HG03575 (cell line): Measurements from ENCODE around the gene LIPE.
"Not testable (repeated sequence)": the region's sequence is repeated elsewhere in the genome, so short reads cannot be mapped to it uniquely, and the experiment has no call there.

Experiments used
- ATAC-seq: cut with Tn5 transposase; IDR thresholded peaks from one replicate; pipeline ENCODE4 v1.9.1; 2021; ENCODE audit not compliant: unreplicated experiment, insufficient number of reproducible peaks, low FRiP score; ENCODE audit errors: extremely low read depth

LIPE gene

DNA sequence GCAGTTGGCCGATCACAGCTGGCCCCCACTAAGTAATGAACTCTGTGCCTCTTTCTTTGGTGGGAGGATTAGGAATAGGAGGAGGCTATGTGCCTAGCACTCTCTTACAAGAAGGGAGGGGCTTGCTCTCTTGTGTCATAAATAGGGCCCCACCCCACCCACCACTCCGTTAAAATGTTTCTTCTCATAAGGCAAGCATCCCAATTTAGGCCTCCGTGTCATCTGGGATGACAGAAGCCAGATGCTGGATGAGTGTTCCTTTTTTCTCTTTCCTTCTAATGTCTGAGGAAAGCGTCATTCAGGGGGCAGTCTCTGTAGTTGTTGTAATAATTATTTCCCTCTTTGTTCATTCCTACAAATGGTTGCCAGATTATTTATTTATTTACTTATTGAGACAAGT is at the start of gene LIPE:
TSS of gene LIPE (minus strand) at position 76 of the 400 bp plus-strand sequence. CDS start 239 bp downstream, outside the sequence.
- ATAC-seq = no peak

DNA sequence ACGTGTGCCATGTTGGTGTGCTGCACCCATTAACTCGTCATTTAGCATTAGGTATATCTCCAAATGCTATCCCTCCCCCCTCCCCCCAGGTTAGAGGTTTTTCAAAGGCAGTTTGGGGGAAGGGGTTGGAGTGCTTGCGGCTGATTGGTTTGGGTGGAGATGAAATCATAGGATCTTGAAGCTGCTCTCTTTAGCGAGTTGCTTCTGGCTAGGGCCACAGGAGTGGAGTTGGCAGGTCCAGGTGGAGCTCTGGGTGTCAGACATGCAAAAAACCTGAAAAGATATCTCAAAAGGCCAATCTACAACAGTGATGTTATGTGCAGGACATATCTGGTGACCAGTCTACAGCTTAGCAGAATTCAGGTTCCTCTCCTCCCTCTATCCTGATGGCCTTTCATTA is 48.2 kb upstream of the LIPE start:
- ATAC-seq = no peak

- ATAC-seq = no peak
Observed at GRCh38 chr19:42474743-42475142, 47.6 kb upstream of the LIPE start.

DNA sequence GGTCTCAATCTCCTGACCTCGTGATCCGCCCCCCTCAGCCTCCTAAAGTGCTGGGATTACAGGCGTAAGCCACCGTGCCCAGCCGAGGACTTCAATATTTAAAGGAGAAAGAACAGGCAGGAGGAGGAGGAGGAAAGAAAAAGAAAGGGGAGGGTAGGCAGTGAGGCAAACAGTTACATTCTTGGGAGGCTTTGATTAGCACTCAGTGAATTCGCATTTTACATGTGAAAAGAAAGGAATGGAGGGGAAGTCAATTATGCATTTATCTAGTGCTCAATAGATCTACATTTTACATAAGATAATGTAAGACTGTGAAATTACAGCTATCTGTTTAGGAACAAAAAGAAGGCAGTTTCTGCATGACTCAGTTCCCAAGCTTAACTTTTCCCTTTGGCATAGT is 46.5 kb upstream of the LIPE start:
- no peak for ATAC-seq

GRCh38 chr19:42472402-42473147 is 45.4 kb upstream of the LIPE start:
- no peak for ATAC-seq

DNA sequence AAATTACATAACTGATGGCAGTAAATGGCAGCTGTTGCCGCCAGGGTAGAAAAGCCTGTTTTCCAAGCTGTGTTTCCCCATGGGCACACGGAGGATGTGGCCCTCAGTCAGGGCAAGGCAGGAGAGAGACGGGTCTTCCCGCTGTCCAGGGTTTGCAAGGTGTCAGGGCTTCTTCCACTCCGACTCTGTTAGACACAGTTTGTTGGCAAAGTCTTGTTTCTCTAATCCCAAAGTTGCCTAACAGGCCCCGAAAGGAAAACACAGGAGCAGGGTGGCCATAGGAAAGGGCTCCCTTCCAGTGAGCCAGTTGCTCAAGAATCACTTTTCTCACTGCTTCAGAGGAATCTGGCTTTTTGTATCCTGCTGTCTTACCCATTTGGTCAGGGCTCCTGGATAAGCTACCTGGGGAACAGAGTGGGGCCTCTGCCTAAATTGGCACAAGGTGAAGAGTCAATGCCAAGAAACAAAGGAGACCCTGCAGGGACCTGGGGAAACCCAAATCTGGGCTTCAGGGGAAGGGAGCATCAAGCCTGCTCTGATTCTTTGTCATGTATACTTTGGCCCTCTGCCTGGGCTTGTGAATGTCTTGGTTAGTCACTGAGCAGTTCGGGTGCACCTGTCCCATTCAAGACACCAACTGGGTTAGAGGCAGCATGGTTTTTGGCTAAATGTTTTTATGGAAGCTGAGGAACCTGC is 44.5 kb upstream of the LIPE start:
- ATAC-seq = no peak

DNA sequence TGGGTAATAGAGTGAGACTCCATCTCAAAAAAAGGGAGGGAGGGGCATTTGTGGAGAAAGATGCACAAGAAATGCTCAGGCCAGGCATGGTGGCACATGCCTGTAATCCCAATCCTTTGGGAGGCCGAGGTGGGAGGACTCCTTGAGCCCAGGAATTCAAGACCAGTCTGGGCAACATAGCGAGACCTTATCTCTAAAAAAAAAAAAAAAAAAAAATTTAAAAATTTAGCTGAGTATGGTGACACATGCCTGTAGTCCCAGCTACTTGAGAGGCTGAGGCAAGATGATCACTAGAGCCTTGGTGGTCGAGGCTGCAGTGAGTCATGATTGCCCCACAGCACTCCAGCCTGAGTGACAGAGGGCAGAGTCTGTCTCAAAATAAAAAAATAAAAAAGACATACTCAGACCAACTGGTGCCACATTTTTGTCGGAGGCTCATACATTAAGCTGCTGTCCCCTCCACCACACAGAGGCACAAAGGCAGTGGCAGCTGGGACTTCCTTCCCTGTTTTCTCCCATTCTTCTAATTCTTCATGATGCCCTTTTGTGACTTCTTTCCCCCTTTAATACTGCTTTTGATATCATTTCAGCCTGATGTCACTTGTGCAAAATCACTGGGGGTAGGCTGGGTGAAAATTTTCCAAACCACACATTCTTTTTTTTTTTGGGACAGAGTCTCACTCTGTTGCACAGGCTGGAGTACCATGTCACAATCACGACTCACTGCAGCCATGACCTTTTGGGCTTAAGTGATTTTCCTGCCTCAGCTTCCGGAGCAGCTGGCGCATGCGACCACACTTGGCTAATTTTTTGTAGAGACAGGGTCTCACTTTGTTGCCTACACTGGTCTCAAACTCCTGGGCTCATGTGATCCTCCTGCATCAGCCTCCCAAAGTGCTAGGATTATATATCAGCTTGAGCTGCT is 42.4 kb upstream of the LIPE start:
- ATAC-seq = no peak

DNA sequence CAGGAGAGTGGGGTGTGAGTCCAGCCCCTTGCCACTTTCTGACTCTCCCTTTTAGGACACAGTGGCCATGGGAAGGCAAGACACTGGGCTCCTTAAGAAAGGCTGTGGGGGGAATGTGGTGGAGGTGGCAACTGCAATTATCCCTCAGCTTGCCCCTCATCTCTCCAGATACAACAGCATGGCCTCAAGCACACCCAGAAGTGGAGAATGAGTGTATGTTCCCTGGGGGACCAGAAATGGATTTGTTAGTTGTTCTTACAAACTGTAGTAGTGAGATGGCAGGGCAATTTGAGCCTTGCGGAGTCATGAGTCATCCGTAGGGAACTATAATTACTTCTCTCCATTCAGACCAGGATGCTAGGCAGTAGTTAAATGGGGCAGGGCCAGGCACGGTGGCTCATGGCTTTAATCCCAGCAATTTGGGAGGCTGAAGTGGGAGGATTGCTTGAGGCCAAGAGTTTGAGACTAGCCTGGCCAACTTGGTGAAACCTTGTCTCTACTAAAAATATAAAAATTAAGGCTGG is 41.1 kb upstream of the LIPE start:
- ATAC-seq = no peak

GRCh38 chr19:42467183-42467760 is 40.1 kb upstream of the LIPE start:
- no peak for ATAC-seq

GRCh38 chr19:42466521-42467182 is 39.5 kb upstream of the LIPE start:
- no peak for ATAC-seq

DNA sequence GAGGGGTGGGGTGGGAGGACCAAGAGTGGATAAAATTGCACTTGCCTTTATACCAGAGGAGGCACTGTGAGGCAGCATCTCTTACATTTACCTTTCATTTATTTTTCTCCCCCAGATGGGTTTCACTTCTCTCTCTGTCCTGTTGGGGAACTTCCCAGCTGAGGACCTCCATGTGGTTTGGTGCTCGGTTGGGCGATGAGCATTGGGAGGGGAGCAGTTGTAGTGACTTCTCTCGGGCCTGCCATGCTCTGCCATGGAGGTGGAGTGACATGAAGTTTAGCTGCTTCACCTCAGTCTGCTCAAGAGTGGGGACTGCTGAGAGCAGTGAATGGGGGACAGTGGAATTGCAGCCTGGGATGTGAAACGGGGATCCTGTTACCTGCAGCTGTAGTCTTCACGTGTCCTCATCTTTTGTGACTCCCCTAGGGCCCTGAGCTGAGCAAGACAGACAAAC is 38.7 kb upstream of the LIPE start:
- no peak for ATAC-seq

DNA sequence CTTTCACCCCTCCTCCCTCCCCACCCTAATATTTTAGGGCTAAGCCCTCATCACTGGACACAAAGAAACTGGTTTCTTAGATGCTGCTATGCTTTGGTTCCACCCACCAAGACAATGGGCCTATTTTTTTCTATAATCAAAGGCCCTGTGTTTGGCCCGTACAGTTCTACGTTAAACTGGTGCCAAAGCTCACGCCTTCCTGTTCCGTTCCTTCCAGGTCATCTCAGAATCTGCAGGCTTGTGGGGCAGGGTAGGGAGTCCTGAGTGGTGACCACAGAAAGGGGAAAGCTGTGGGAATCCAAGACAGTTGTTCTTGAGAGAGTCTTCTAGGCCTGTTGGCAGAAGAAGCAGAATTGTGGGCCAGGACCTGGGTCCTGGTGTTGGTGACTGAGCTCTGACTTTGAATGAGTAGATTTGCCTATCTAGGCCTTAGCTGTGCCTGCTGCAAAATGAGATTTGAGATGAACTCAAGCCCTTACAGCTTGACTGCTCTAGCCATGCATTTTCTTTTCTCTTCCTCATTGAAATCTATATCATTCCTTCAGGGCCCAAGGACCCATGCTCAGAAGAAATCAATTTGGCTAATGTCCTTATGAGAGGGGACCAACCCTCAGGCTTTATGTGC is 34.6 kb upstream of the LIPE start:
- ATAC-seq = no peak

DNA sequence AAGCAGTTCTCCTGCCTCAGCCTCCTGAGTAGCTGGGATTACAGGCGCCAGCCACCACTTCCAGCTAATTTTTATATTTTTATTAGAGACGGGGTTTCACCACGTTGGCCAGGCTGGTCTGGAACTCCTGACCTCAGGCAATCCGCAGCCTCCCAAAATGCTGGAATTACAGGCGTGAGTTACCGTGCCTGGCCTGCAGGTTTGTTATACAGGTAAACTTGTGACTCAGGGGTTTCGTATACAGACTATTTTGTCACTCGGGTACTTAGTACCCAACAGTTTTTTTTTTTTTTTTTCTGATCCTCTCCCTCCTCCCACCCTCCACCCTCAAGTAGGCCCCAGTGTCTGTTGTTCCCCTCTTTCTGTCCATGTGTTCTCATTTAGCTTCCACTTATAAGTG is 34.0 kb upstream of the LIPE start:
- ATAC-seq = not testable (repeated sequence)

DNA sequence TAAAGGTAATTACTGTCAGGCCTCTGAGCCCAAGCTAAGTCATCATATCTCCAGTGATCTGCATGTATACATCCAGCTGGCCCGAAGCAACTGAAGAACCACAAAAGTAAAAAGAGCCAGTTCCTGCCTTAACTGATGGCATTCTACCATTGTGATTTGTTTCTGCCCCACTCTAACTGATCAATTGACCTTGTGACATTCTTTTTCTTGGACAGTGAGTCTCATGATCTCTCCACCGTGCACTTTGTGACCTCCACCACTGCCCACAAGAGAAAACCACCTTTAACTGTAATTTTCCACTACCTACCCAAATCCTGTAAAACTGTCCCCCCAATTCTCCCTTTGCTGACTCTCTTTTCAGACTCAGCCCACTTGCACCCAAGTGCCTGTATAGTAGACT is 32.7 kb upstream of the LIPE start:
- ATAC-seq = no peak

DNA sequence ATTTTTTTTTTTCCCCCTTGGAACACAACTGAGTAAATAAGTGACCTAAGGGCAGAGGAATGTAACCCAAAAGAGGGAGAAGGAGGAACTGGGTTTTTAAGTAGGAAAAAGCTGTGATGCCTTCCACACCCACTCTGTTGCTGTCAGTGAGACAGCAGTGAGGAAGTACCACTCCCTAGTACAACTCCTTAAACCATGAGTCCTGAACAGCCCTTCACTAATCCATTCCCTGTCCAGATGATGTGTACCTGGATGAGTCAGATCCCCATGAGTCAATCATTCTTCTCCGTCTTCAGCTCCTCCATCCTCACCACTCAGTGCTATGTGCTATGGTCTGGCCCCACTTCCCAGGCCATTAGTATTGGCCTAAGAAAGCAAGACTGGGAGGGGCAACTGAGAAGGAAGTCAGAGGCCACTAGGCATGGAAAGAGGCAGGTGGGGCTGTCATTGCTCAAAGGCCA is 28.5 kb upstream of the LIPE start:
- no peak for ATAC-seq

- no peak for ATAC-seq
Observed at GRCh38 chr19:42455086-42455485, 27.9 kb upstream of the LIPE start.

DNA sequence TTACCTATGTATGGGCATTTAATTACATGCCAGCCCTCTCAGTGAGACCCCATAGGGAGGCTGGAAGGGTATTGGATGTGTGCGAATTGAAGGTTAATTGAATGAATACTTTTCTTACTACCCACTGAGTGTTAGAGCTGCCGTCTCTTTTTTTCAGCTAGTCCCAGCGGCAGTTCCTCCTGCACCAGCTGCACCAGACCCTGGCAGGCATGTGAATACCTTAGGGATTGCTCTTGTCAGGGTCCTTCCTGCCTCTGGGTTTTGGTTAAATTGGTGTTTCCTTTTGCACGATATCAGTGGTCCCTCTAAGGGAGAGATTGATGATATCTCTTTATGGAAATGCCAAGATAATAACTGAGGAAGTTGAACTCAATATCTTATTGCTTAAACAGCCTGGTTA is 25.4 kb upstream of the LIPE start:
- ATAC-seq = no peak

- ATAC-seq = peak; percentile 46
Observed at GRCh38 chr19:42450314-42450934, 23.2 kb upstream of the LIPE start.
